NCI-H2029 (cell line): ENCODE data around the gene C10orf71.

Source experiments
- DNase-seq: peaks from one replicate; lab custom pipeline; 2025; lab: John Stamatoyannopoulos, UW

Gene C10orf71

GRCh38 chr10:49334964-49335363 is 36.0 kb downstream of the C10orf71 start:
- DNase-seq: no peak

- no peak for DNase-seq
These were observed 36.5 kb downstream of the C10orf71 start for GRCh38 chr10:49335364-49335972.

- DNase-seq: no peak
These were observed 39.6 kb downstream of the C10orf71 start for GRCh38 chr10:49338604-49339003.

GRCh38 chr10:49344840-49345239 is 45.9 kb downstream of the C10orf71 start:
- DNase-seq: no peak

- DNase-seq: no peak
These were observed 48.4 kb downstream of the C10orf71 start for GRCh38 chr10:49347342-49347741.

GRCh38 chr10:49347827-49348226 is 48.9 kb downstream of the C10orf71 start:
- no peak for DNase-seq

GRCh38 chr10:49348593-49348992 is 49.6 kb downstream of the C10orf71 start:
- DNase-seq: no peak

- DNase-seq: no peak
These were observed 50.4 kb downstream of the C10orf71 start for GRCh38 chr10:49349390-49349789.

GRCh38 chr10:49350138-49350537 is 51.2 kb downstream of the C10orf71 start:
- no peak for DNase-seq

GRCh38 chr10:49350846-49351532 is 52.0 kb downstream of the C10orf71 start:
- no peak for DNase-seq

- no peak for DNase-seq
These were observed 52.7 kb downstream of the C10orf71 start for GRCh38 chr10:49351669-49352068.

- DNase-seq: no peak
These were observed 53.4 kb downstream of the C10orf71 start for GRCh38 chr10:49352323-49352722.

GRCh38 chr10:49353026-49353894 is 54.3 kb downstream of the C10orf71 start:
- DNase-seq: no peak

GRCh38 chr10:49353895-49354566 is 55.1 kb downstream of the C10orf71 start:
- no peak for DNase-seq

- no peak for DNase-seq
These were observed 55.6 kb downstream of the C10orf71 start for GRCh38 chr10:49354593-49354992.

GRCh38 chr10:49355221-49355620 is 56.3 kb downstream of the C10orf71 start:
- DNase-seq: no peak

GRCh38 chr10:49356181-49356580 is 57.2 kb downstream of the C10orf71 start:
- no peak for DNase-seq

GRCh38 chr10:49356944-49357343 is 58.0 kb downstream of the C10orf71 start:
- no peak for DNase-seq

- DNase-seq: no peak
These were observed 58.9 kb downstream of the C10orf71 start for GRCh38 chr10:49357910-49358309.

GRCh38 chr10:49359349-49360270 is 60.6 kb downstream of the C10orf71 start:
- no peak for DNase-seq
